GM19193 (cell line): ENCODE data around the gene PCGF5.

Experiments
- POLR2A ChIP-seq: IDR thresholded peaks from 4 replicates; pipeline ENCODE4 v1.6.1; 2011; ENCODE audit not compliant: insufficient read depth, insufficient read length; ENCODE audit errors: extremely low read depth

PCGF5 gene

DNA sequence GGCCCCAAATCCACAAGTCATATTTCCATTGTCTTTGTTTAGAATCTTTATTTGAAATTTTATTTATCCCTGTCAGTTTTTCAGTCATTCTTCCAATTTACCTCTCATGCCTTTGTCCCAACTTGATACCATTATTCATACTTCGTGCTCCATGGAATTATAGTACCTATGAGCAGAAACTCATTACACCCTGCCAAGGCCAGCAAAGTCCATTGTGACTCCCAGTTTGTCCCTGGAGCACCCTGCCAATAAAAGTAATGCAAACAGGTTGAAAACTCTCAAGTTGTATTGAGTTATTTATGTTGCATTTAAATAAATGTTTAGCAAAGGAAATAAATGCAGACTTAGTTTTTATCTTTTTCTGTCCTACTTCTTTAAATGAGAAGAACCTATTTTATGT, 19.3 kb downstream of the PCGF5 start:
- no peak for TF ChIP-seq POLR2A

DNA sequence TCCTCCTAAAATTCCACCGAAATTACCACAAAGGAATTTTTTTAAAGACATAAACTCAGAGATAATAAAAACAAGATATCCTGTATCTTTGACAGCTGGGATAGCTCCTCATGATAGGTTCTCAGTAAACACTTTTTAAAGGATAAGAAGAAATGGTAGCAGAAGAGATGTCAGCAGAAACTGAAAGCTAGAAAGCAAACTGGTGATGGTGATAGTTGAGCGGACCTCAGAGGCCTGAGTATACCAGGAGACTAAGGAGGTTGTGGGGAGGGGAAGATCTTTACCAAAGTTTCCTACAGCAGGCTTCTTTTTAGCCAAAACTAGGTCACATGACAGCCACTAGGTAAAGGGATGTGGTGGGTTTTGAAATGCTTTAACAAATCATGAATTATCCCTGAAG, 22.5 kb downstream of the PCGF5 start:
- TF ChIP-seq POLR2A, result no peak

DNA sequence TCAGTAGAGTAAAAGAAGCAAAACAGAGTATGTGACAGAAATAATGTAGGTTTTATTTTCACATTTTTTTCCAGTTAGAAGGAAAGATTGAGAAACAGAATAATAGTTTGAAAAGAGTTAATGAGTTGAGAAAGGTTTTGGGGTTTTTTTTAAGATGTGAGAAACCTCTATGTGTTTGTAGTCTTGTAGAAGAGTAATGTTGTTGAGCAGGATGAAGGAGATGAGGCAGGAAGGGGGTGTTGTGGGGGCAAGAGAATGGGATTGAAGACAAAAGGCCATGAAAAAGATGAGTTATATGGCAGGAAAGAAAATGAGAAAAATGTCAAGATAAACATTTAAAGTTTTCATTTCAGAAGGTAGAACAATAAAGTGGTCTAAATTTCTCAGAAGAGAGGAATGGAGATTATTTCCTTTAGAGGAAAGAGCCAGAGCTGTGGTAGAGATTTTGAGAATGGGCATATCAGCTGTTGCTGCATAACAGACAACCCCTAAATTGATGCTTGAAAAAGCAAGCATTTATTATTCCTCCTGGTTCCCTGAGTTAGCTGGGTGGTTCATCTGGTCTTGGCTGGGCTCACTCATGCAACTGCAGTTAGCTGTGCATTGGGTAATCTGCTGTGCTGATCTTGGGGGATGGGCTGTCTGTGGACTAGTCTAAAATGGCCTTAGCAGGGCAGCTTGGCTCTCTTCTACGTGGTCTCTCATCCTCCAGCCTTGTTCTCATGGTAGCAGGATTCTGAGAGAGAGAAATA, 27.1 kb downstream of the PCGF5 start:
- TF ChIP-seq POLR2A, result no peak

GRCh38 chr10:91249700-91250099, 29.2 kb downstream of the PCGF5 start:
- TF ChIP-seq POLR2A, result no peak

DNA sequence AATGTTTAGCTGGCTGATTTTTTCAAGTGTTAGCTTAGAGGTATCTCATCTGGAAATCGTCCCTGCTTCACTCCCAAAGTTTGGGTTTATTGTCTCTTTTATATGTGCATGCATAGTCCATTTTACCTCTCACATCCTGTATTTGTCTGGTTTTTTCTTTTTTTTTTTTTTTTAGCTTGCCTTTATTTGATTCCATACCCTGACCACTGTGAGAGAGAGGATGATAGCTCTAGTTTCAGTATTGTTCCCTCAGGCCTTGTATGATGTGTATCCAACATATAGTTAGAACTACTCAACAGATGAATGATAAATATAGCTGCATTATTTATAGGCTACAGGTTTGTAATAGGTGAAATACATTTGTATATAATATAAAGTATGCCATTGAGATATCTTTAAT, 29.9 kb downstream of the PCGF5 start:
- TF ChIP-seq POLR2A, result no peak

DNA sequence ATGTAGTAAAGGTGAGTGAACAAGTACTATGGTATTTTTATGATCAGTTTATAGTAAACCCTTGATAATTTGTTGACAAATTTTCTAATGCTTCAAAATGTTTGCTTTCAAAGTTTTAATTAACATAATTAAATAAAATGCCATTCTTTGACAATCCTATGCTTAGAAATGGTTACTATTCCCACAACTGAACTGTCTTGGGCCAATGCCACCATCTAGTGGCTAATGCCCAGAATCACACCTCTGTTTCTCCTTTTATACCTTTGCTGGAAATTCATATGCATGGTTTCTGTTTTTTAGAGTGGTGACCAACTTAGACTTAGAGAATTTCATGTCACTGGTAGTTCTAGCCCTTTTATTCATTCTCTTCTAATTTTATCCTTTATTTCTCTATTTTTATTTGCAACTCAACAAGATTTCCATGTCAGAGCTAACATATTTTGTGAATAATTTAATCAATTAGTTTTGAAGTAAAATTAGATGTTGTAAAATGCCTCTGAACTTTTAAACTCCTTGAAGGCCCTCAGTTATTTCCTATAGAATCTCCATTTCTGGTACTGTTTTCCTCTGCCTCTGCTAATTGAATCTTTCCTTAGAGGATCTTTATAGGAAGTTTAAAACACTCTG, 31.1 kb downstream of the PCGF5 start:
- no peak for TF ChIP-seq POLR2A

- no peak for TF ChIP-seq POLR2A
Observed at GRCh38 chr10:91253300-91253699, 32.8 kb downstream of the PCGF5 start.

DNA sequence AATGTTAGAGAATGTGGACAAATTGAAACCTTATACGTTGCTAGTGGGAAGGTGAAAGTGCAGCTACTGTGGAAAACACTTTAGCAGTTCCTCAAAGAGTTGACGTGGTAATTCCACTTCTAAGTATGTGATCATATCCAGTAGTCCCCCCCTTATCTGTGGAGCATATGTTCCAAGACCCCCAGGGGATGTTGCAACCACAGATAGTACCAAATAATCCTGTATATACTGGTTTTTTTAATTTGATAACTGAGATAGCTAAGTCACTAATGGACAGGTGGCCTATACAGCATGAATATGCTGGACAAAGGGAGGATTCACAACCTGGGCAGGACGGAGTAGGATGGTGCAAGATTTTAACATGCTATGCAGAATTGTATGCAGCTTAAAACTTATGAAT, 36.8 kb downstream of the PCGF5 start:
- no peak for TF ChIP-seq POLR2A

- no peak for TF ChIP-seq POLR2A
Observed at GRCh38 chr10:91271886-91272285, 51.4 kb downstream of the PCGF5 start.

DNA sequence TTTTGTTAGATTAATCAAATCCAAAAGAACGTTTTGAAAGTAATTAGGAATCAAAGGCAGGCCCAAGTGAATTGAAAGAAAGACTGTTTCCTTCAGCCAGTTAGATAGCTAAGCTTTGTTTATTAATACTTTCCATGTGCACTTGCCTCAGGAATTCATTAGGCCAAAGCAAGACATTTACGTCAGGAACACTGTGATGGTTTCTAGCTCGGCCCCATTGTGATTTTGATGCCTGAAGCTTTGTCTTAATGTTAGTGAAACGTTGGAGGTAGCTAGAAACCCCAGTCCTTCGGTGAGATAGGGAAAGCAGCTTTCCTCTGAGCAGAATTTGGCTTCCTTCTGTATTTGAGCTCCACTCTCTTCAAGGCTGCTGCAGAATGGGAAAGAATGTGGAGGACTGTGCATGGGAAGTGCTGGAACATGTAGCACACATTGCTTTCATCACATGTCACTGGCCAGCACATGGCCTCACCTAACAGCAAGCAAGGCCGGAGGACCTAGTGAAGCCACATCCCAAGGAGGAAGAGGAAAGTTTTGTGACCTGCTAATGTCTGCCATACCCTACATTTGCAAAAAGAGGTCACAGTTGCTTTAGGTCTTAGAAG, 64.1 kb downstream of the PCGF5 start:
- TF ChIP-seq POLR2A, result no peak

- no peak for TF ChIP-seq POLR2A
Observed at GRCh38 chr10:91286572-91286971, 66.1 kb downstream of the PCGF5 start.

DNA sequence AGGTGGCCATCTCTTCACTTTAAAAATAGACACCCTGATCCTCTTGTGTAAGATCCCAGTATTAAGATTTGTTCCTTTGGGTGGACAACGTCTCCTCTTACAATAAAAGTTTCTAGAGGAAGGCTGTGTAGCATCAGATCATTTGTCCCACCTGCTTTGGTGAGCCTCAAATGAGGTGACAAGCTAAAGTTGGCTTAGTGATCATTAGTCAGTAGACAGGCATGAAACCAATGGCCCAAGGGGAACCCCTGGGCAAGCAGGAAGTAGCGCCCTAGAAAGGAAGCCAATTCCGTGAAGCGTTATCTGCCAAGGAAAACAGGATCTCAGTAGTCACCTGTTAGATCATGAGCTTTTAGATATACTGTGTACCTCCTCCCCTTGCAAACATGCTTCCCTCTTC, 66.8 kb downstream of the PCGF5 start:
- TF ChIP-seq POLR2A, result no peak

GRCh38 chr10:91287912-91288311, 67.4 kb downstream of the PCGF5 start:
- no peak for TF ChIP-seq POLR2A

DNA sequence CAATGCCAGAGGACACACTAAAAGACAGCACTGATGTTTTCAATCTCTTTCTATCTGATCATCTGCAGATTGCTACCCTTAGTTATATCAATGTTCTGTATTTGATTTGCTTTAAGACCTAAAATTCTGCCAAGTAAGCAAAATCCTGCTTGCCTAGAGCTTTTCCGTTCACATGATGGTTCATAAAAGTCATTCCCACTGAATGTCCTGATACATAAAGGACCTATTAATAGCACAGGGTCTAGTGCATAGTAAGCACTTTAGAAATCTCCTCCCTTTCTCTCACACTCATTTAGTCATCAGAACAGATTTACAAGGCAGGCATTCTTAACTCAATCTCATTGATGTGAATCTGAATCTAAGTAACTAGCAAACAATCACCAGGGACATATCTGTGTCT, 68.8 kb downstream of the PCGF5 start:
- TF ChIP-seq POLR2A, result no peak

DNA sequence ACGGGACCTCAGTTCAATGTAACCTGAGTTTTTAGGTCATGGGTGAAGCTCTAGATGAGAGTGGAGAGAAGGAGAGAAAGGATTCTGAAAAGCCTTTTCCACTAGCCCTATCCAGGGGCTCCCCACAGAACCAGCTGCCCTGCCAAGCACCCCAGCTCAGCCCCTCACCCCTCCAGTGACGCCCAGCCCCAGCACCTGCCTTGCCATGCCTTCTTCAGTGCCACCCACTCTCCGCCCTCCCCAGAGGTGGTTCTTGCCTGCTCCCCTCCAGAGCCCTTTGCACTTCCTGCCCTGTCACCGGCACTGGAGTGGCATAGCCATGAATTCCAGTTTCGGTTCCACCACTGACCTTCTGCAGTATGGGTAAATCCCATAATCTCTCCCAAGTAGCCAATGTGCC, 70.1 kb downstream of the PCGF5 start:
- TF ChIP-seq POLR2A, result no peak

DNA sequence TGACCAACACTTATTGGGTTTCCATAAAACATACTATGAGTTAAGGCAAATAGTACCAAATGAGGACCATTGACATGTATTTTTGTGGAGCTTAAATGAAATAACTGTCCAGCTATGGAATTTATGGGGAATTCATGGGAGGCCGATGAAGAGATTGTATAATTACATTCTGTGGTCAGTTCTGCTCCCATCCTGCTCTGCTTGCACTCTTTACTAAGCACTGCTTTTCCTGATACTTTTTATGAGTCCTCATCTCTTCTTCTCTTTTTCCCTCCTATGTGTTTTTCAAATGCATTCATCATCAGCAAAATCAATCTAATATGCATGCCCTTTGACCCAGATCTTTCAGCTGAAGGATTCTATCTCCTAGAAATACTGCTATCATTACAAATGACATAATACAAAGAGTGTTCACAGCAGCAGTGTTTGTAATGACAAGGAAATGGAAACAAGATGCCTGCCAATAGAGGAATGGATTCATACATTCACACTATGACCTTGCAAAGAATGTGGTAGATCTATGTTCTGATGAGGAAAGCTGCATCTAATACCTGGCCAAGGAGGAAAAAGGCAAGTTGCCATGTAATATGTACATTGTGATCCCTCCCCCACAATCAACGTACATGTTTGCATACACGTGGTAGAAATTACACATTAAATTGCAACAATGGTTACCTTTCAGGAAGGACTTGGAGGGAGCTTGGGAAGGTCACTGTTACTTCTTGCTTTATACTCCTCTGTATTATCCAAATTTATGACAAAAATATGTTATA, 73.9 kb downstream of the PCGF5 start:
- TF ChIP-seq POLR2A, result no peak

DNA sequence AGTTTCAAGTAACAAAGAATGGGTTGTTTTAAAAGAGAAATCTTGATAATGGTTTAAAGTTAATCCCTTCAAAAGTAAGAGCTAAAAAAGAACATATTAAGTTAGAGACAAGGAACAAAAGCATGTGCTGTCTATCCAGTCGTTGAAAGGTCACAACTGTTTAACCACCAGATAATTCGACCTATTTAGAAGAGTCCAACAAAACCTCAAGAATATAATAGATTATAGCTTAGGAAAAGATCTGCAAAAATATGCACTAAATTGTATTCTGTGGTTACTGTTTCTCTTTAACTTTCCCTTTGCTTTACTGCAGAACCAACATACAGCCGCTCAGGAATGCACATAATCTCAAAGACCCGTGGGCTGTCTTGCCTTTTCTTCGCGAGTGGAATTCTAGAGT, 74.9 kb downstream of the PCGF5 start:
- TF ChIP-seq POLR2A, result no peak
